GM12878 (cell line): ENCODE results near the gene OLR1. TPM values are rescaled to one million over a fixed set of nuclear protein-coding genes. Genes with fewer than 3 reads are reported as not detected.

Experiments
- ATAC-seq: fragments of 200-7000 bp; cut with Tn5 transposase; 3 replicates; pipeline ENCODE4 v1.9.1; 2020; ENCODE audit warnings: mild to moderate bottlenecking, moderate library complexity
- BruUV-seq: library from RNA; stranded (reverse); fragments of 400-500 nt; replicated peaks from 2 replicates; lab custom pipeline; 2021; lab: Mats Ljungman, UMichigan
- CTCF ChIA-PET: fragments of 300-600 bp; sonication (Branson Sonifier 250); formaldehyde crosslinking; extraction: SDS; loops from one replicate; lab custom pipeline; 2021; ENCODE audit warnings: inconsistent platforms; lab: Yijun Ruan, JAX
- POLR2A ChIA-PET: fragments of 350-600 bp; formaldehyde crosslinking; extraction: SDS; loops from one replicate; lab custom pipeline; 2021; ENCODE audit warnings: inconsistent platforms; lab: Charles Lee
- RAD21 ChIA-PET: fragments of 300-600 bp; sonication (Branson Sonifier 250); formaldehyde crosslinking; loops from one replicate; lab custom pipeline; 2023; ENCODE audit warnings: antibody characterized with exemption; ENCODE audit not compliant: unreplicated experiment; lab: Charles Lee
- SMC1A ChIA-PET: fragments of 300-600 bp; sonication (Branson Sonifier 250); formaldehyde crosslinking; loops from one replicate; lab custom pipeline; 2023; ENCODE audit not compliant: unreplicated experiment, uncharacterized antibody; lab: Charles Lee
- DNase-seq: peaks from one replicate; pipeline ENCODE4 v3.0.0-alpha.2; 2011; ENCODE audit warnings: low read depth, low spot score
- FAIRE-seq: peaks from 3 replicates; lab custom pipeline; 2011; peaks lifted over from hg19 to GRCh38; lab: Jason Lieb, UNC
- H2AFZ ChIP-seq: 2 replicates; pipeline ENCODE4 v1.6.0; 2011; ENCODE audit warnings: low read depth, low read length, control low read depth; ENCODE audit not compliant: control insufficient read depth
- H3K27ac ChIP-seq: 2 replicates; pipeline ENCODE4 v1.5.1; 2011; ENCODE audit warnings: control low read depth; ENCODE audit not compliant: control insufficient read depth, insufficient read depth
- H3K27me3 ChIP-seq, 2 experiments: replicated peaks in 1 of 2; 2 replicates each; pipeline versions ENCODE4 v1.6.0 to v1.6.1; 2011; ENCODE audit warnings: low read length in 1 of 2; ENCODE audit not compliant: control insufficient read depth in 2 of 2, insufficient read depth in 2 of 2
- H3K36me3 ChIP-seq, 2 experiments: 2 replicates each; pipeline ENCODE4 v1.5.1; 2011; ENCODE audit warnings: low read length in 1 of 2; ENCODE audit not compliant: control insufficient read depth in 2 of 2, insufficient read depth in 2 of 2
- H3K4me1 ChIP-seq: 2 replicates; pipeline ENCODE4 v1.6.1; 2011; ENCODE audit warnings: mild to moderate bottlenecking, low read length, moderate library complexity, mixed read lengths; ENCODE audit not compliant: control insufficient read depth, insufficient read depth
- H3K4me2 ChIP-seq: 2 replicates; pipeline ENCODE4 v1.6.0; 2011; ENCODE audit warnings: control low read depth; ENCODE audit not compliant: control insufficient read depth, insufficient read depth
- H3K4me3 ChIP-seq: fragments of 200-600 bp; sonication (generic); 2 replicates; pipeline ENCODE4 v1.5.1; 2016
- H3K79me2 ChIP-seq: 2 replicates; pipeline ENCODE4 v1.6.0; 2011; ENCODE audit warnings: low read length; ENCODE audit not compliant: control insufficient read depth, insufficient read depth
- H3K9ac ChIP-seq: 2 replicates; pipeline ENCODE4 v1.8.0; 2011; ENCODE audit warnings: low read length, control low read depth, mixed read lengths; ENCODE audit not compliant: control insufficient read depth, insufficient read depth
- H3K9me3 ChIP-seq: replicated peaks from 3 replicates; pipeline ENCODE4 v1.5.1; 2011; ENCODE audit warnings: mild to moderate bottlenecking, low read length; ENCODE audit not compliant: control insufficient read depth, insufficient read depth
- H4K20me1 ChIP-seq: 2 replicates; pipeline ENCODE4 v1.6.0; 2011; ENCODE audit not compliant: control insufficient read depth, insufficient read depth
- E2F4 ChIP-seq: IDR thresholded peaks from 2 replicates; pipeline ENCODE4 v1.6.1; 2012; ENCODE audit warnings: low read depth, low read length, improper control_type of control experiment
- FOS ChIP-seq: IDR thresholded peaks from 3 replicates; pipeline ENCODE4 v1.6.1; 2011; ENCODE audit warnings: borderline replicate concordance; ENCODE audit not compliant: insufficient read length; ENCODE audit errors: extremely low read depth
- KLF5 ChIP-seq: fragments of 450-650 bp; IDR thresholded peaks from 2 replicates; pipeline ENCODE4 v1.6.1; 2014; ENCODE audit warnings: mild to moderate bottlenecking; ENCODE audit not compliant: partially characterized antibody
- NFYB ChIP-seq: IDR thresholded peaks from 2 replicates; pipeline ENCODE4 v1.6.1; 2011; ENCODE audit warnings: low read depth, mild to moderate bottlenecking, low read length, improper control_type of control experiment, moderate library complexity; ENCODE audit not compliant: insufficient read depth
- PAX8 ChIP-seq: fragments of 450-650 bp; IDR thresholded peaks from 2 replicates; pipeline ENCODE4 v1.6.1; 2017; ENCODE audit warnings: mild to moderate bottlenecking, moderate library complexity
- POLR2AphosphoS2 ChIP-seq: IDR thresholded peaks from 2 replicates; pipeline ENCODE4 v1.6.1; 2011; ENCODE audit warnings: low read depth, mild to moderate bottlenecking, low read length, improper control_type of control experiment, moderate library complexity
- TARDBP ChIP-seq: IDR thresholded peaks from 2 replicates; pipeline ENCODE4 v1.6.1; 2016; ENCODE audit warnings: borderline replicate concordance
- ZBED1 ChIP-seq: IDR thresholded peaks from 2 replicates; pipeline ENCODE4 v1.6.1; 2016; ENCODE audit warnings: borderline replicate concordance
- ZBTB4 ChIP-seq: fragments of 450-650 bp; formaldehyde crosslinking; IDR thresholded peaks from 2 replicates; pipeline ENCODE4 v1.4.0; 2022; ENCODE audit warnings: mild to moderate bottlenecking, moderate library complexity
- ZNF622 ChIP-seq: fragments of 450-650 bp; IDR thresholded peaks from 2 replicates; pipeline ENCODE4 v1.6.1; 2017; ENCODE audit warnings: mild to moderate bottlenecking, inconsistent platforms
- WGBS: methylation state at CpG from one replicate; pipeline ENCODE4 v1.1.6; 2016; ENCODE audit warnings: low lambda C conversion rate; ENCODE audit not compliant: insufficient replicate concordance, insufficient coverage; ENCODE audit errors: missing lambda C conversion rate; 5-methylcytosine and 5-hydroxymethylcytosine counted together
- in situ Hi-C: fragments of 300-500 bp; cut with MboI; formaldehyde crosslinking; loops from 9 replicates; pipeline ENCODE4 v1.14.3; 2018; ENCODE audit warnings: mixed read lengths
- intact Hi-C: fragments of 100-400 bp; cut with micrococcal nuclease; formaldehyde crosslinking; loops from one replicate; pipeline ENCODE4 v1.14.2; 2022; ENCODE audit not compliant: unreplicated experiment
- polyA plus RNA-seq, 11 experiments: library from polyadenylated mRNA; depleted of rRNA in 4 of 11; unstranded in 6 of 11; stranded (reverse) in 5 of 11; fragments of >200 nt; fragmentation: Nextera tagmentation in 4 of 11; fragmentation: Illumina TruSeq in 1 of 11; extraction: Ambion mirVana in 4 of 11; extraction: Trizol in 1 of 11; gene quantifications; 1 replicate in 1 of 11; 2 replicates in 10 of 11; pipeline versions ENCODE4 v1.2.1 to v1.2.3, GENCODE V29; 2011 to 2016; ENCODE audit warnings: inconsistent platforms in 2 of 11, missing spikeins in 2 of 11, low read depth in 1 of 11
- total RNA-seq, 4 experiments: library from RNA; depleted of rRNA in 3 of 4; stranded (reverse); fragments of >200 nt in 3 of 4; fragmentation: Illumina TruSeq in 1 of 4; extraction: Trizol in 1 of 4; gene quantifications; 2 replicates each; pipeline versions ENCODE4 v1.2.1 to v1.2.3, GENCODE V29; 2013 to 2021
- TF ChIP-seq, protein P1 (sequence below): fragments of 450-650 bp; IDR thresholded peaks from 2 replicates; pipeline ENCODE4 v1.6.1; 2017; ENCODE audit warnings: mild to moderate bottlenecking, moderate library complexity
- TF ChIP-seq, protein P2 (sequence below): fragments of 150-350 bp; IDR thresholded peaks from 2 replicates; pipeline ENCODE4 v1.6.1; 2014; ENCODE audit warnings: mild to moderate bottlenecking, low read depth, low read length

The OLR1 gene
- total and polyA plus RNA-seq, 10 of the 15 experiments (the other 5 are each of a cell fraction or from before 2014, with no cell fraction given), result 0.08 TPM; not detected in 9

DNA sequence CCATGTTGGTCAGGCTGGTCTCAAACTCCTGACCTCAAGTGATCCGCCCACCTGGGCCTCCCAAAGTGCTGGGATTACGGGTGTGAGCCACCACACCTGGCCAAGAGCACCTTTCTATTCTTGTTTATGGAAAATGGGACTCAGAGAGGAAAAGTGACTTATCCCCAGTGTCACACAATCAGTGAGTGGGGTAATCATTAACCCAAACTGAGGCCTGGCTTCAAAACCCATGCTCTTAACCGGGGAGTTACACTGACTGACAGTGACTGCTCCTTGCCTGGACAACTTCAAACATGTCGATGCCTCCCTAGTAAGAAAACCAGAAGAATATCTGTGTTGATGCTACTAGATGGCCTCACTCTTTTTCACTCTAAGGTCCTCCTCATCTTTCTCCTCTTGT is 49.2 kb downstream of the OLR1 start:
- no peaks in the 10 kb centered on the region; a peak in 1 of 4 replicates for H3K27me3 ChIP-seq
- TF ChIP-seq, protein P1, sequence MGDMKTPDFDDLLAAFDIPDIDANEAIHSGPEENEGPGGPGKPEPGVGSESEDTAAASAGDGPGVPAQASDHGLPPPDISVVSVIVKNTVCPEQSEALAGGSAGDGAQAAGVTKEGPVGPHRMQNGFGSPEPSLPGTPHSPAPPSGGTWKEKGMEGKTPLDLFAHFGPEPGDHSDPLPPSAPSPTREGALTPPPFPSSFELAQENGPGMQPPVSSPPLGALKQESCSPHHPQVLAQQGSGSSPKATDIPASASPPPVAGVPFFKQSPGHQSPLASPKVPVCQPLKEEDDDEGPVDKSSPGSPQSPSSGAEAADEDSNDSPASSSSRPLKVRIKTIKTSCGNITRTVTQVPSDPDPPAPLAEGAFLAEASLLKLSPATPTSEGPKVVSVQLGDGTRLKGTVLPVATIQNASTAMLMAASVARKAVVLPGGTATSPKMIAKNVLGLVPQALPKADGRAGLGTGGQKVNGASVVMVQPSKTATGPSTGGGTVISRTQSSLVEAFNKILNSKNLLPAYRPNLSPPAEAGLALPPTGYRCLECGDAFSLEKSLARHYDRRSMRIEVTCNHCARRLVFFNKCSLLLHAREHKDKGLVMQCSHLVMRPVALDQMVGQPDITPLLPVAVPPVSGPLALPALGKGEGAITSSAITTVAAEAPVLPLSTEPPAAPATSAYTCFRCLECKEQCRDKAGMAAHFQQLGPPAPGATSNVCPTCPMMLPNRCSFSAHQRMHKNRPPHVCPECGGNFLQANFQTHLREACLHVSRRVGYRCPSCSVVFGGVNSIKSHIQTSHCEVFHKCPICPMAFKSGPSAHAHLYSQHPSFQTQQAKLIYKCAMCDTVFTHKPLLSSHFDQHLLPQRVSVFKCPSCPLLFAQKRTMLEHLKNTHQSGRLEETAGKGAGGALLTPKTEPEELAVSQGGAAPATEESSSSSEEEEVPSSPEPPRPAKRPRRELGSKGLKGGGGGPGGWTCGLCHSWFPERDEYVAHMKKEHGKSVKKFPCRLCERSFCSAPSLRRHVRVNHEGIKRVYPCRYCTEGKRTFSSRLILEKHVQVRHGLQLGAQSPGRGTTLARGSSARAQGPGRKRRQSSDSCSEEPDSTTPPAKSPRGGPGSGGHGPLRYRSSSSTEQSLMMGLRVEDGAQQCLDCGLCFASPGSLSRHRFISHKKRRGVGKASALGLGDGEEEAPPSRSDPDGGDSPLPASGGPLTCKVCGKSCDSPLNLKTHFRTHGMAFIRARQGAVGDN, result no peak
- TF ChIP-seq NFYB, result no peak
- TF ChIP-seq PAX8, result no peak
- TF ChIP-seq ZNF622, result no peak
- no peak for TF ChIP-seq KLF5
- no peak for TF ChIP-seq ZBED1
- no peak for TF ChIP-seq E2F4
- no peak for TF ChIP-seq ZBTB4 (CRISPR knock-in tag)
- TF ChIP-seq POLR2AphosphoS2, result no peak
- TF ChIP-seq, protein P2, sequence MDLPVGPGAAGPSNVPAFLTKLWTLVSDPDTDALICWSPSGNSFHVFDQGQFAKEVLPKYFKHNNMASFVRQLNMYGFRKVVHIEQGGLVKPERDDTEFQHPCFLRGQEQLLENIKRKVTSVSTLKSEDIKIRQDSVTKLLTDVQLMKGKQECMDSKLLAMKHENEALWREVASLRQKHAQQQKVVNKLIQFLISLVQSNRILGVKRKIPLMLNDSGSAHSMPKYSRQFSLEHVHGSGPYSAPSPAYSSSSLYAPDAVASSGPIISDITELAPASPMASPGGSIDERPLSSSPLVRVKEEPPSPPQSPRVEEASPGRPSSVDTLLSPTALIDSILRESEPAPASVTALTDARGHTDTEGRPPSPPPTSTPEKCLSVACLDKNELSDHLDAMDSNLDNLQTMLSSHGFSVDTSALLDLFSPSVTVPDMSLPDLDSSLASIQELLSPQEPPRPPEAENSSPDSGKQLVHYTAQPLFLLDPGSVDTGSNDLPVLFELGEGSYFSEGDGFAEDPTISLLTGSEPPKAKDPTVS, result no peak
- no peak for TF ChIP-seq FOS
- no peak for TF ChIP-seq TARDBP
- TF ChIP-seq, all 136 proteins: peak for 0
- DNase-seq (no peak), ATAC-seq (no peak), FAIRE-seq (no peak)
- H2AFZ ChIP-seq, result no peak overlapping the region
- SMC1A ChIA-PET, result no interaction called here
- no peak overlapping the region for H3K9ac ChIP-seq
- H3K4me3 ChIP-seq, result no peak overlapping the region
- WGBS, result 34% methylated on average over 4 of the region's 4 CpGs
- H3K4me1 ChIP-seq, result no peaks in the 10 kb centered on the region
- POLR2A ChIA-PET, result no interaction called here
- H3K9me3 ChIP-seq, result no peaks in the 10 kb centered on the region; the same call in 2 of the 3 replicates
- in situ Hi-C loops (no loop called here), intact Hi-C loops (no loop called here)
- H3K4me2 ChIP-seq, result no peak overlapping the region
- no TSS peak for BruUV-seq
- no peaks in the 10 kb centered on the region for H3K79me2 ChIP-seq
- RAD21 ChIA-PET, result no interaction called here
- no peaks in the 10 kb centered on the region for H3K36me3 ChIP-seq
- no peak overlapping the region for H3K27ac ChIP-seq
- CTCF ChIA-PET, result no interaction called here
- no peaks in the 10 kb centered on the region for H4K20me1 ChIP-seq
